ENCODE measurements around the gene SUB1.

Gene SUB1

GRCh38 chr5:32543291-32543690, 42.1 kb upstream of the SUB1 start:
- Histone ChIP-seq H3K27ac (replicated peaks) (no peak overlapping the region), H3K4me3 (replicated peaks; ENCODE audit: insufficient read depth, low read length) (no peak overlapping the region), H3K27me3 (ENCODE audit: insufficient read depth, poor library complexity, severe bottlenecking) (no peaks in the 10 kb centered on the region)
- no peak for TF ChIP-seq SPI1 (IDR thresholded peaks at IDR 0.05; ENCODE audit: borderline replicate concordance, low read depth)
- no peak for TF ChIP-seq CTCF (IDR thresholded peaks at IDR 0.05; ENCODE audit: insufficient read depth, low read length)
- TF ChIP-seq POLR2AphosphoS5 (IDR thresholded peaks at IDR 0.05; ENCODE audit: low read depth): no peak
- TF ChIP-seq, protein P1, sequence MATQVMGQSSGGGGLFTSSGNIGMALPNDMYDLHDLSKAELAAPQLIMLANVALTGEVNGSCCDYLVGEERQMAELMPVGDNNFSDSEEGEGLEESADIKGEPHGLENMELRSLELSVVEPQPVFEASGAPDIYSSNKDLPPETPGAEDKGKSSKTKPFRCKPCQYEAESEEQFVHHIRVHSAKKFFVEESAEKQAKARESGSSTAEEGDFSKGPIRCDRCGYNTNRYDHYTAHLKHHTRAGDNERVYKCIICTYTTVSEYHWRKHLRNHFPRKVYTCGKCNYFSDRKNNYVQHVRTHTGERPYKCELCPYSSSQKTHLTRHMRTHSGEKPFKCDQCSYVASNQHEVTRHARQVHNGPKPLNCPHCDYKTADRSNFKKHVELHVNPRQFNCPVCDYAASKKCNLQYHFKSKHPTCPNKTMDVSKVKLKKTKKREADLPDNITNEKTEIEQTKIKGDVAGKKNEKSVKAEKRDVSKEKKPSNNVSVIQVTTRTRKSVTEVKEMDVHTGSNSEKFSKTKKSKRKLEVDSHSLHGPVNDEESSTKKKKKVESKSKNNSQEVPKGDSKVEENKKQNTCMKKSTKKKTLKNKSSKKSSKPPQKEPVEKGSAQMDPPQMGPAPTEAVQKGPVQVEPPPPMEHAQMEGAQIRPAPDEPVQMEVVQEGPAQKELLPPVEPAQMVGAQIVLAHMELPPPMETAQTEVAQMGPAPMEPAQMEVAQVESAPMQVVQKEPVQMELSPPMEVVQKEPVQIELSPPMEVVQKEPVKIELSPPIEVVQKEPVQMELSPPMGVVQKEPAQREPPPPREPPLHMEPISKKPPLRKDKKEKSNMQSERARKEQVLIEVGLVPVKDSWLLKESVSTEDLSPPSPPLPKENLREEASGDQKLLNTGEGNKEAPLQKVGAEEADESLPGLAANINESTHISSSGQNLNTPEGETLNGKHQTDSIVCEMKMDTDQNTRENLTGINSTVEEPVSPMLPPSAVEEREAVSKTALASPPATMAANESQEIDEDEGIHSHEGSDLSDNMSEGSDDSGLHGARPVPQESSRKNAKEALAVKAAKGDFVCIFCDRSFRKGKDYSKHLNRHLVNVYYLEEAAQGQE (IDR thresholded peaks at IDR 0.05; ENCODE audit: insufficient replicate concordance, low read depth): no peak
- TF ChIP-seq GABPA (IDR thresholded peaks at IDR 0.05; ENCODE audit: low read depth): no peak
- no peak for DNase-seq (ENCODE audit: low read depth in 1 of 2, low spot score in 1 of 2)

DNA sequence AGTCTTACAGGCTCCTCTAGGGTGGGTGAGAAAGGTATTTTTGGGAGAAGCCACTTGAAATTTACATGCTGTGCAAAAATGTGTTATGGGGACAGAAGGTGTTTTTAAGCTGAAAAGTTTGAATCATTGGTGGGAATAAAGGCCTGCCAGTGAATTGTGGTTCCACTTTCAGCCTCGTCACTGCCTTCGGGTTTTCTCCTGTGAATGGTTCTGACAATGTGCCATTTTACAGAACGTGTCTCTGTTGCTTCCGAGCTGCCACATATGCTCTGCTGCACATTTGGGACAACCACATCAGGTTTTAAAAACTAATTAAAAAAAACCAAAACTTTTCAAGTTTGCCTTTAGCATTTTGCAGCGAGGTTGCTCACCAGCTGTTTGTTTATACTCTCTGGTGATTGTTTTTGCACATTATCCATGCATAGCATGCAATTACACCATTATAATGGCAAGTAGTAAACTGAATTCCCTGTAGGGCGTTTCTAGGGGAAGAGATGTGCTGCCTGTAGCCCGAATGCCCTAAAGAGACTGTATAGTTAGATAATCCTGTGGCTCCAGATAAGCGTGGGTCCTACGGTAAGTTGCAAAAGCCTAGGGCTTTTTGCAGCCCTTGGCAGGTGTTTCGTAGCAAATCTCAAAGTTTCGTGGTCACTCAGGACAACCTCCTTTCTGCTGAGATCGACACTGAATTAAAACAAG, 40.1 kb upstream of the SUB1 start:
- TF ChIP-seq SPI1 (IDR thresholded peaks at IDR 0.05; ENCODE audit: borderline replicate concordance, low read depth) (no peak), POLR2AphosphoS5 (IDR thresholded peaks at IDR 0.05; ENCODE audit: low read depth) (no peak), CTCF (IDR thresholded peaks at IDR 0.05; ENCODE audit: insufficient read depth, low read length) (no peak), GABPA (IDR thresholded peaks at IDR 0.05; ENCODE audit: low read depth) (no peak)
- TF ChIP-seq, protein P1 (IDR thresholded peaks at IDR 0.05; ENCODE audit: insufficient replicate concordance, low read depth): no peak
- no peak overlapping the region for H3K27ac ChIP-seq (replicated peaks)
- H3K27me3 ChIP-seq (ENCODE audit: insufficient read depth, poor library complexity, severe bottlenecking): no peaks in the 10 kb centered on the region
- no peak overlapping the region for H3K4me3 ChIP-seq (replicated peaks; ENCODE audit: insufficient read depth, low read length)
- peak in 1 of 2 experiments; percentile 16 for DNase-seq (ENCODE audit: low read depth in 1 of 2, low spot score in 1 of 2)

GRCh38 chr5:32551194-32551593, 34.2 kb upstream of the SUB1 start:
- H3K27me3 ChIP-seq (ENCODE audit: insufficient read depth, poor library complexity, severe bottlenecking): no peaks in the 10 kb centered on the region
- TF ChIP-seq, protein P1 (IDR thresholded peaks at IDR 0.05; ENCODE audit: insufficient replicate concordance, low read depth): no peak
- TF ChIP-seq SPI1 (IDR thresholded peaks at IDR 0.05; ENCODE audit: borderline replicate concordance, low read depth): no peak
- no peak for TF ChIP-seq GABPA (IDR thresholded peaks at IDR 0.05; ENCODE audit: low read depth)
- no peak for TF ChIP-seq POLR2AphosphoS5 (IDR thresholded peaks at IDR 0.05; ENCODE audit: low read depth)
- TF ChIP-seq CTCF (IDR thresholded peaks at IDR 0.05; ENCODE audit: insufficient read depth, low read length): no peak
- no peak overlapping the region for H3K4me3 ChIP-seq (replicated peaks; ENCODE audit: insufficient read depth, low read length)
- H3K27ac ChIP-seq (replicated peaks): no peak overlapping the region
- DNase-seq (ENCODE audit: low read depth in 1 of 2, low spot score in 1 of 2): peak in 1 of 2 experiments; percentile 53
